ENCODE measurements around the gene MROH2A.

MROH2A gene

DNA sequence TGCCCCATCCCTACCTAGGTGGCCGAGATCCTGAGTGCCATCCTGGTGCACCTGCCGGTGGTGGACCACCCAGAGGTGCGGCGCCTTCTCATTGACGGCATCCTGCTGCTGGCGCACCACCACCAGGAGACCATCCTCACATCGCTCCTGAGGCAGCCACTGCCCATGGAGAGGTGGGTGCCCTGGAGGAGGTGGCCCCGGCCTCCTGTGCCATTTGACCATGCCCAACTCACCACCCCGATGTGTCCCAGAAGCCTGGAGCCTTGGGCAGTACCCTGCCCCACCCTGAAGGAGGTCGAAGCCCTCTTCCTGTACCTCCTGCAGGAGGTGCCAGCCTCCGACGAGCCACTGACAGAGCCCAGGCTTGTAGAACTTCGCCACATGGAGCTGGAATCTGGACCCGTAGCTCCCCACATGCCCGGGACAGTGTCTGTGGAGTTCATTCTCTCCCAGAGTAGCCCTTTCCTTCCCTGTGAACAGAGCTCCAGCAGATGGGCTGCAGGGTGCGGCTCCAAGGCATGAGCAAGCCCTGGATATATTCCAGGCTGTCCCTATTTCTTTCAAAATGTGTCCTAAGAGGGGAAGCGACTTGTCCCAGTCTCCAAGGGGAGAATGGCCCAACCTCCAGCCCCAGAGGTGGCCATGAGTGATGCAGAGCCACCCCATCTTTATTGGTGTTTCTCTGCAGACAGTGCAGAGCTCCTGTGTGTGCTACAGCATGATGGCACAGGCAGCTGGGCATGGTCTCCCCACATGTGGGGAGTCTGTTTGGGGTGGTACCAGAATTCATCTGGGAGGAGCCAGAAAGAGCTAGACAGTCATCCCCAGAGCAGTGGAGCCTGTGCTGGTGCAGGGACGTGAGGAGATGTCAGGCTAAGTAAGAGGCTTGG lies 42.0 kb downstream of the MROH2A start:
- no peak for DNase-seq

DNA sequence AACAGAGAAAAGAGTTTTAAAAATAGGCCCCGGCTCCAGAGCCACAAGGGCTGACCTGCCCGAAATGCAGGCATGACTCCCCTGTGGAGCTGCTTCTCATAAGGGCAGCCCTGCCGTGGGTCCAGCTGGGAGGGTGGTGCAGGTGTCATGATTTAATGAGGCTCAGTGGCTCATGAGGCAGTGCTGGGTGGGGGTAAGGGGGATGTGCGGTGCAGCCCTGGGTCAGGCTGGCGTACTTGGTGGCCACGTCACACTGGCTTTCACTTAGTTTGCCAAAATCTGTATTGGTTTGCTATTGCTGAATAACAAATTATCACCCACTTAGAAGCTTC lies 42.6 kb downstream of the MROH2A start:
- DNase-seq: no peak

DNA sequence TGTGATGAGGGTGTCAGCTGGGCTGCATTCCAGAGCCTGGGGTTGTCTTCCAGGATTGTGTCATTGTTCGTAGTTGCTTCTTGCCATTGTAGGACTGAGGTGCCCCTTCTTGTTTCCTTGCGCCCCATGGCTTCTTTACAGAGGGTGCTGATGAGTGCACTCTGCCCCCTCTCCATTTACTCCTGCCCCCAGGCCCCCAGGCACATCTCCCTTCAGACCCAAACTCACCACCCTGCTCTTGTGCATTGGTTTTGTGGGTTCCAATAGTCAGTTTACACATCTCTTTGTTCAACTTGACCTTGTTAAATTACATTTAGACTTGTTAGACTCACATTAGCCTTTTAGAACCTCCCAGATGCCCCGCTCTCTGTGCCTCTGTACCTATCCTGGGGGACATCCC lies 43.1 kb downstream of the MROH2A start:
- DNase-seq: no peak

DNA sequence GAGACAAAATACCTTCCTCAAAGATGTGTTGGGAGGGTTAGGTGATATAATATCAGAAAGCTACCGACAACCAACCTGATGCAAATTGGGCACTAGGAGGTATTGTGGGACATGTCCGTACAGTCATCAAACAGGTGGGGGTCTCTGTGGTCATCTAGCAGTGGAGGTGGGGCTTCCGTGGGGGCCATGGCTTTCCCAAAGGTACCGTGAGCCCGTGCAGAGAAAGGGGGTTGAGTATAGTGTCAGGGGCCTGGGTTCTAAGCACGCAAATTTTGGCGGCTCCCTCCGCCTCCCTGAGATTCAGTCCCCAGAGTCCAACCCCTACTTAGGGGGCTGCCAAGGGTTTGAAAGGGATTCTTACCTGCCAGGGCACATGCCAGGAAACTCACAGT lies 43.6 kb downstream of the MROH2A start:
- DNase-seq: no peak

DNA sequence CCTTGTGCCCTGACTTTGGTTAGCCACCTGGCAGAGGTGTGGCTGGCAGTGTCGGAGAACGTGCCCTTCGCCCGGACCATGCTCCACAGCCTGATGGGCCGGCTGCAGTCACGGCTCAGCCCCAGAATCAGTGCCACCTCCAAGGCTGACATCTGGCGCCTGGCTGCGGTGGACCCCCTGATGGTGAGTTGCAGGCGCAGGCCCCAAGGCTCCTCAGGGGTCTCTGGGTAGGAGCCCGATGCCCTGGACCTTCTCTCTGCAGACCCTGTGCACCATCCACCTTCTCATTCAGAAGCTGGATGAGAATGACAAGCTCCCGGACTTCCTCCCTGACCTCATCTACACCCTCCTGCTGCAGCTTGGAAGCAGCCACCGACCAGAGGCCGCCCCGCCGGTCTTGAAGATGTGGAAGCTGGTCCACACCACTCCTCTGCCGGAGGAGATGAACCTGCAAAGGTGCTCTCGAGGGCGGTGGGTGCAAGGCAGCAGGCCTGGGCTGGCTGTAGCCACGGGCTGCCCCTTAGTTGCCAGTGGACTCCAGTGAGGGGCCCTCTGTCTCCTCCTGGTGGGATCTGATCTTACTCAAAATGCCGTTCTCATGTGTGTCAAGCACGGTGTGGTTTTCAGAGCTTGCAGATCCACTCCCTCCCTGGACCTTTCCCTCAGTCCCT lies 44.1 kb downstream of the MROH2A start:
- DNase-seq: no peak

DNA sequence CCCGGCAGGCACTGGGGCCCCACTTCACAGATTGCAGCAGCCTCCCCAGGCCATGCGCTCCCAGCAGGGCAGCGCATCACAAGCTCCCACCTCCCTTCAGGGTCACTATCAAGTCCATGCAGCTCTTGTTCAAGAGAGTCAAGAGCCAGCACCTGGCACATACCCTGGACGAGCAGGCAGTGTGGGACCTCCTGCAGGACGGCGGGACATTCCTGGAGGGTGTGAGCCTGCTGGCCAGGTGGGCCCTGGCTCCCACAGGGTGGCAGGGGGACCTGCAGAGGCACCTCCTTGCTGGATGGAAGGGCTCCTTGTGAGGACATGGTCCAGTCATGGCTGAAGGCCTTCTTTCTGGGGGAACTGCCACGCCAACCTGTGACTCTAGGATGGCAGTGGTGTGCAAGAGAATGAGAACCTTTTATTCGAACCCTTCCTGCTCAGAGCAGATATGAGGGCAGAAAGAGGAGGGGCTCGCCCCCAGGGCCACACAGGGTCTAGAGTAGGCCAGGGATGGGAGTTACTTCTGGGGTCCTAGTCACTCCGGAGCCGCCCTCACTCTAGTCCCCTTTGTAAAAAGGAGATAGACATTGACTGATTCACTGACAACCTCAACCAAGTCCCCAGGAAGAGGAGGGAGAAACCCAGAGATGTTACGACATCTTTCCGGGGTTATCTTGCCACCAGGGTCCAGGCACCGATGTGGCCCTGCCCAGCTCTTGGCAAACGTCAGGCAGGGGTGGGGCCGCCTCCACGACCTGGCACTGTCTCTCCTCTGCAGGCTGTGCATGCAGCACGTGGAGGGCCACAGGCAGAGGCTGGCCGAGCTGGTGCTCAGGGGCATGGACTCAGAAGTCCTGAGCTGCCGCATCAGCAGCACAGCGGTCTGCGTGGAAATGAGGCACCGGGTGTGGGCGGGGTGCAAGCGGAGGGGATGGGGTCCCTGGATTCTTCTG lies 44.9 kb downstream of the MROH2A start:
- DNase-seq: no peak

DNA sequence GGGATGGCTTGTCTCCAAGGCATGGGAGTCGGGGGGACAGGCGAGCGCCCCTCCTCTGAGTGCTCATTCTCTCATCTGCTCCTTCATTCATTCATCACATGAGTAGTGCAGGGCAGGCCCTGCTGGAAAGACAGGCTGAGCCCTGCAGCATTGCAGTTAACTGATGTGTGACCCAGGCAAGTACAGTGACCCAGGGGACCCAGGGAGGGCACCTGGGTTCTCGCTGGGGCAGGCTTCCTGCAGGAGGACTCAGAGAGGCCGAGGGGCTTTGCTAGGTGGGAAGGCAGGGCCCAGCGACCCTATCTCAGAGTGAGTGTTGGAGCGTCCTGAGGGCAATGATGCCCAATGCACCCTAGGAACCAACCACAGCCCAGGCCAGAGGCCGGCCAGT lies 45.6 kb downstream of the MROH2A start:
- DNase-seq: no peak

DNA sequence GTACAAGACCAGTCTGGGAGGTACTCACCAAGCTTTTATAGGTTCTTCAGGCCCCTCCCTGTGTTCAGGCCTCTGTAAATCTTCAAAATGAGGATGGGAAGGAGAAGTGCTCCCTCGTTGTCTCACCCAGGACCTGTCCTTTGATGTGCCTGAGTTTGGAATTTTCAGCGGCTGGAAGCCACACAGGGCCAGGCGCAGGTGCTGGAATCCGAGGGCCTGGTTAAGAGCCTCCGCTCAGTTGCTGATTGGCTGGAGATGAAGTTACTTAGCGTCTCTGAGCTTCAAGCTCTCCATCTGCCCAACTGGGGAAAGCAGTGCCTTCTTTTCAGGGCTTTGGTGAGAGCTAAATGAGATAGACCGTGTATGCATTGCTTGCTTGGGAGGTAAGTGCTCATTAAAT lies 46.2 kb downstream of the MROH2A start:
- no peak for DNase-seq

DNA sequence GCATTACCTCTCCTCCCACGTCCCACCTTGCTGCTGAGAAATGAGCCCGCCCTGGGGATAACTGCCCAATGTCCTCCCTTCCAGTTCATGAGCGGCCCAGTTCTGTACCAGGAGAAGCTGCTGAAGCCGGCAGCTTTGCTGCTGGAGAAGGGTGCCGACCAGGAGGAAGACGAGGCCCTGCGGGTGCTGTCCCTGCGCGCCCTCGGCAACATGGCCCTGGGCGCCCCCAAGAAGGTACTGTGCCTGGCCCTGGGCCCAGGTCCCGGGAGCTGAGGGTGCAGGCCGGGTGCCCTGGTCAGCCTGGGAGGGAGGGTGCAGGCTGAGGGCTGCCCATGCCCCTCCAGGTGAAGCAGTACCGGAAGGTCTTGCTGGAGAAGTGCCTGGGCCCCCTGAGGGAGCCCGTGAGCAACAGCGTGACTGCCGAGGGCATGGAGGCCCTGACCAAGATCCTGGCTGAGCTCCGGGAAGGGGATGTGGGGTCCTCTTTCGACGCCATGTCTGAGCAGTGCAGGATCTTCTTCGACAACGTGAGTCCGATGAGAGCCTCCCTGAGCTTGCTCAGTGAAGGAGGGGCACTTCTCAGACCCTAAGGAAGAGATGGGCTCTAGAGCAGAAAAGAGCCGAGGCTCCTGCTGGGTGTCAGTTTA lies 50.5 kb downstream of the MROH2A start:
- DNase-seq: no peak

DNA sequence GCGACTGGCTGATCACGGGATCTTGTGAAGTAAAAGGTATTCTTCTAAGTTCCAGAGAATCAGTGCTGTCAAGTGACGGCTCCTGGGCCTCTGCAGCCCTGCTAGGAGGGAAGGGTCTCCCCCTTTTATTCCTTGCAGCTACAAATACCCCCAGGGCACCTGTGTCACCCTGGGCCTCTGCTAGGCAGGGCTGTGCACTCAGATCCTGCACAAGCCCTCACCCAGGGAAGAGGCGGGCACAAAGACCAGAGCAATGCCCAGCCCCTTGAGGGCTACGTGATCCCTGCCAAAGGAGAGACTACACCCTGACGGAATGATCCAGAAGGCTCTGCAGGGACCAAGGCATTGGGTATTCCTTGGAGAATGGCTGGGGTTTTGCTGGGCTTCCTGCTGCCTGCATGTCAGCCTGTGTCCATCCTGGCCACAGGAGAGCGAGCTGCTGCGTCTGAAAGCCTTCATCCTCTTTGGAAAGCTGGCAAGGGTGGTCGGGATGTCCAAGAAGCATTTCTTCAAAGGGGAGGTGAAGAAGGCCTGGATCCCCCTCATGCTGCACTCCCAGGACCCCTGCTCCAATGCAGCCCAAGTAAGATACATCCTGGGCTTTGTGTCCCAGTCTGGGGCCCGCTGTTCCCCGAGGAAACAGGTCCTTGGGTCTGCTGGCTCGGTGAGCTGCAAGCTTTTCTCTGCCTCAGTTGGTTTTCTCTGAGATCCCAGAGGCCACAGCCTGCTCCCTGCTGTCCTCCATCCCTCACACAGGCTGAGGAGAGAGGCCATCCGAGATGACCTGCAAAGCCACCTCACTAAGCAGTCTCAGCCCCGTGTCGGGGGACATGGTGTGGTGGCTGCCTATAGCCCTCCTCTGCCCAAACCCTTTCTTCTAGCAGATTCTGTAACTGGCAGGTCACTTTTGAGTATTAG lies 51.3 kb downstream of the MROH2A start:
- DNase-seq: no peak

DNA sequence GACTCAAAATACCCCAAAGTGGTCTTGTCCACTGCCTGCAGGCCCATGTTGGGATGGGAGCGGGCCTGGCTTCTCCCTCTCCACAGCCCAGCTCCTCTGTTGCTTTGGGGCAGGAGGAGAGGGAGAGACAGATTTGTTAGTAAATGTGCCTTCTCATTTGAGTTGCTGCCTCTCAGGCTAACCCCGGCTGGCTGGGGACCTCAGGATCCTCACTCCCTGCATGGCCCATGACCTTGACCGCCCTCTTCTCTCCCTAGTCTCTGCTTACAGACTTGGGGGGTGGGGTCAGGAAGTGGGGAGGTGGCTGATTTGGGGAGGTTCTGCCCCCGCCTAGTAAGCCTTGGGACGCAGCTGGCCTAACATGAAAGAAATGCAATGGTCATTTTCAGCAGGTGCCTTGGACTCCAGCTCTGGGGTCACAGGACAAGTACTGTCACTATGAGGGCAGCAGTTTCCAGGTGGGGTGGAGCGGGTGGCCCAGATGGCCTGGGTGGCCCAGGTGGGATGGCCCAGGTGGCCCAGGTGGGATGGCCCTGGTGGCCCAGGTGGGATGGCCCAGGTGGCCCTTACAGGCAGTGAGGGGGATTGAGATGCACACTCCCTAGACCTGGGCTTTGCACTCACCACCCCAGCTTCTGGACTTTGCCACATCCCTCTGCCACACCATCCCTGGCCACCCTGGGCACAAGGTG lies 52.1 kb downstream of the MROH2A start:
- DNase-seq: no peak

DNA sequence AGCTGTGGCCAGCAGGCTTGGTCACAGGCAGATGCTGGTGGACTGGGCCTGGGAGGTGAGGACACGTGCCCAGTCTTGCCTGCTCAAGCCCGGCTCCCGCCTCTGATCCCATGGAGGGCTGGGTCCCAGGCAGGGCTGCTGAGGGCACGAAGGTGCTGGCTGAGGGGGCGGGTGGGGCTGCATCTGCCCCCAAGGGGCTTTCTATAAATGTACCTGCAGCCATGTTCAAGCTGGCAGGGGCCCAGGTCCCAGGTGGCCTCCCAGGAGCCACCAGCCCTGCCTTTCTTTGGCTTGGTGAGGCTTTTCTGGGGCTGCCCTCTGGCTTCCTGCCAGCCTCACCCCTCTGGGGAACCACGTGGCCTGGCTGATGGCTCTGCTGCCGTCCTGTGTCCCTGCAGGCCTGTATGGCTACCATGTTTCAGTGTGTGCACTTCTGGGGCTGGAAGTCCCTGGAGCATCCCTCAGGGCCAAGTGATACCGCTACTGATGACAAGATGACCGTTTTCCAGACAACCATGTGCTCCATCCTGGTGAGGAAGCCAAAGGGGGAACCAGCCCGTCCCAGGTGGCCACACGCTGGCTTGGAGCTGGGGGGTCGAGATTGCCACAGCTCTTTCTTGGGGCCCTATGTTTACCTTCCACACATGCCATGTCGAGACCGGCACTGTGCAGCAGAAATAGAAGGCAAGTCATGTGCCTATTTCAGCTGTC lies 53.0 kb downstream of the MROH2A start:
- DNase-seq: no peak

DNA sequence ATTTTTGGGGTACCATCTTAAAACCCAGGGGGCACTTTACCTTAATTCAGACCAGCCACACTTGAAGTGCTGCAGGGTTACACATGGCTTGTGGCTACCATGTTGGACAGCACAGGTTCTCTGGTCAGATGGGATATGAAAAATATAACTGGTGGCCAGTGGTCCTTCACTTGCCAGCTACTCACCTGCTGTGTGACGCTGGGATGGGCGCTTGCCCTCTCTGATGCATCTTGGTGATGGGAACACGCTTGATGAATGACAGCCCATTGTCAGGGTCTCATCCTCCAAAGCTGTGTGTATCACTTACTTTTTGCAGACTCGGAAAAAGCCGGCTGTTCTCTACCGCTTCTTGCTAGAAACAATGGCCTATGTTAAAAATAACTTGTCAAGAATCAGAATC lies 53.7 kb downstream of the MROH2A start:
- DNase-seq: no peak

DNA sequence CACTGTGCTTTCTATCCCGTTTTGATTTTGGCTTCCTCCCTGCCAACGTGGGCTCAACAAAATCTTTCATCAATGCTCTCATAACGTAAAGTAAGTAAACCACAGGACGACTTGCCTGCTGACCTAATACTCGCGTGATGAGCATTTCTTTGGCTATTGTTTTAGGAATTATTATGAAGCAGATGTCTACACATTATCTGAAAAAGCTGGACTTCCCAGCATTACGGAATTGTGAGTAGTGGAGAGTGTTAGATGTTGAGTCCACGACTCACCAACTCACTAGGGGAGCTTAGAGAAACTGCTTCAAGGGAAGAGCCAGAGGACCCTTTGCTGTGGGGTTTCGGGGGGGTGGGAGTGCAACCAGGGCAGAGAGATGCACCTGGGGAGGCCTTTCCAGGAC lies 54.3 kb downstream of the MROH2A start:
- DNase-seq: no peak

DNA sequence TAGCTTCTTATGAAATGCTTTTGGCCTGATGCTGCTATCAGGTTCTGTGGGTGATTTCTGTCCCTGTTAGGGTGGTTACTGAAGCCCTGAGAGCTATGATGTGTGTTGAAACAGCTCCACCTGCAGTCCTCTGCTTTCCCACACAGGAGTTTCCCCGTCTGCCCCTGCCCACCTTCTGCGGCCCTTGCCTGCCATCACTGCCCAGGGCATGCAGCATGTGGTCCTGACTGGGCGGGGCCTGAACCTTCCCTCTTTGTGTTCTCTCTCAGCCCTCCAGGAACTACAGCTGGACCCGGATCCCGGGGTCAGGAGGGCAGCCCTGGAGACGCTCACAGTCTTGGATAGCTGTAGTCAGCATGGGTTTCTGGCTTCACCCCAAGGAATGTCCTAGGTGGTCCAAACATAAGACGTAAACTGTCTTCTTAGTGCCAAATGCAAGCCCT lies 54.8 kb downstream of the MROH2A start:
- no peak for DNase-seq

DNA sequence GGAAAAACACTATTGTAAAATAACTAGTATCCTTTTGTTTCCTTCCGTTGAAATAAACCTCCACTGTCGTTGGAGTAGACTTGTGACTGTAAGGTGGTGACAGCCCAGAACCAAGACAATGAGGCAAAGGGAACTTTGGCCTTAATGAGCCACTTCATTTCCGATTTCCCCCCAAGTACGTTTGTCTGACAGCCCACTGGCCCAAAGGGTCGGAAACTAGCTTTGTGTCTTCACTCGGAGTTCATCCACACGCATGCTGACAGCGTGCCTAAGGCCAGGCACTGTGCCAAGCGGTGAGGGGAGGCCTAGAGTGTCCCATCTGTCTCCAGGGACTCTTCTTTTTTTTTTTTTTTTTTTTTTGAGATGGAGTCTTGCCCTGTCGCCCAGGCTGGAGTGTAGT lies 55.2 kb downstream of the MROH2A start:
- no peak for DNase-seq

DNA sequence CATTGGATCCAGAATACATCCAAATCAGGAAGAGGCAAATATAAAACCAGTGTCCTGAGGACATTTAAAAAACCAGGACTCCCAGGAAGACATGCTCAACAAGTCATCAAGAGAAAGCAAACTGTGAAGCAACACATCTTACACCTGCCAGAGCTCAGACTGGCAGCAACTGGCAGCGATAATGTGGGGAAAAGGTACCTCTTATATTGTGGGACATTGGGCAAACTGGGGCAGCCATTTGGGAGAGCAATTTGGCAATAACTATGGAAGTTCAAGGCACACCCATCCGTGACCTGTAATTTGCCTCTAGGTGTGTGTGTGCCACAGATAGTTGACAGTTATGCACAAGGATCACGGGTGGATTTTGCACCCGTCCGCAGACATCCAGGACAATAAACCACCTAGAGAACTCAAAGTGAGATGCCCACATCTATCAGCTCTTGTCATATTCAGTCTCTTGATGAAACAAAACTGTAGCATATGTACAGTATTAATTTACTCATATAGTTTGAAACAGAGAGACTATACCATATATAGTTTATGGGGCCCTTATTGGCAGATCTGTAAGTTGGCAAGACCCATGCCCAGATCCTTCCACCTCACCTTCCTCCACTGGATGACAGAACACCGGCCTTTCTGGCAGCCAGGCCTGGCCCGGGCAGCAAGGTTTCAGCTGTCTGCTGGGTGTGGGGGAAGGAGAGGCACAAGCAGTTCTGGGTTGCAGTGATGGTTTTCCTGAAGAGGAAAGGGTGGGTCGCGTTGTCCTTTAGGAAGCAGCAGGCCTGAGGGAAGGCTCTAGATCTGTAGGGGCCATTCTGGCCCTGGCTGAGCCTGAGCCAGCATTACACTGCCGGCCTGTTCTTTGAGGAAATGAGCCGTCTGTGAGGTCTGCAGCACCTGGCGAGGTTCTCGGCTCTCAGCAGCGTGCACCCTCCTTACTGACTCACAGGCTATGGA lies 57.4 kb downstream of the MROH2A start:
- DNase-seq: no peak

DNA sequence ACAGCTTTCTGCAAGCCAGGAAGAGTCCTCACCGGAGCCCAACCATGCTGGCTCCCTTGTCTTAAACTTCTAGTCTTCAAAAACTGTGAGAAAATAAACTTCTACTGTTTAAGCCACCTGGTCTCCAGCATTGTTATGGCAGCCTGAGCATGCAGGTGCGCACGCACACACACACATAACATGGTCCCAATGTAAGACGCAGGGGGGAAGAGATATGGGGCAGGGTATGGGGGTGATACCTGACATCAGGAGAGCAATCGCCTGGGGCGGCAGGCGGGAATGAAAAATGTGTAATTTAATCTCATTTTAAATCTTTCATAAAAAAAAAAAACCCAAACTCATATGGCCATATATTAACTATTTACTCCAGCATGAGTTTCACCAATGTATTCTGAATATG lies 58.2 kb downstream of the MROH2A start:
- DNase-seq: no peak

DNA sequence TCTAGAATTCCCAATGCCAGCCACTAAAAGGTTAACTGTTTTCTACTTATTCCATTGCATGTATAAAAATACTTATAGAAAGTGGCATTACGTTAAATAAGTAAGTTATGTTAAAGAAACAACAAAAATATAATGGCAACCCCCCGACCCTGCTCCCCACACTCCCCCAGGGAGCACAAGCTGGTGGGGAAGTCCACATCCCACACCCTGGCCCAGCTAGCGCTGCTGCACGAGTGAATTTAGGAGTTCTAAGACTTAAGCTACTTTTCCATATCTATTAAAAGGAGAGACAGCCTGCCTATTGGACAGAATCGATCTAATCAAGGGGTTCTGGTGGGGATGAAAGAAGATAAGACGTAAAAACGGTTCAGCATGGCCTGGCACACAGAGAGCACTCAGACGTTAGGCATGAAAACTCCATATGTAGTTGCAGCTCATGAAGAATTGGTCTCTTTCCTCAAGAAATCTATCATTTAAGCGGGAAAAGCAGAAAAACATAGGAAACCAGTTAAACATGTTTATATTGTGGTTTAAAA lies 59.6 kb downstream of the MROH2A start:
- no peak for DNase-seq

Measured in NCI-H2107 (cell line).